ENCODE results near the gene FZD7.

FZD7 gene

DNA sequence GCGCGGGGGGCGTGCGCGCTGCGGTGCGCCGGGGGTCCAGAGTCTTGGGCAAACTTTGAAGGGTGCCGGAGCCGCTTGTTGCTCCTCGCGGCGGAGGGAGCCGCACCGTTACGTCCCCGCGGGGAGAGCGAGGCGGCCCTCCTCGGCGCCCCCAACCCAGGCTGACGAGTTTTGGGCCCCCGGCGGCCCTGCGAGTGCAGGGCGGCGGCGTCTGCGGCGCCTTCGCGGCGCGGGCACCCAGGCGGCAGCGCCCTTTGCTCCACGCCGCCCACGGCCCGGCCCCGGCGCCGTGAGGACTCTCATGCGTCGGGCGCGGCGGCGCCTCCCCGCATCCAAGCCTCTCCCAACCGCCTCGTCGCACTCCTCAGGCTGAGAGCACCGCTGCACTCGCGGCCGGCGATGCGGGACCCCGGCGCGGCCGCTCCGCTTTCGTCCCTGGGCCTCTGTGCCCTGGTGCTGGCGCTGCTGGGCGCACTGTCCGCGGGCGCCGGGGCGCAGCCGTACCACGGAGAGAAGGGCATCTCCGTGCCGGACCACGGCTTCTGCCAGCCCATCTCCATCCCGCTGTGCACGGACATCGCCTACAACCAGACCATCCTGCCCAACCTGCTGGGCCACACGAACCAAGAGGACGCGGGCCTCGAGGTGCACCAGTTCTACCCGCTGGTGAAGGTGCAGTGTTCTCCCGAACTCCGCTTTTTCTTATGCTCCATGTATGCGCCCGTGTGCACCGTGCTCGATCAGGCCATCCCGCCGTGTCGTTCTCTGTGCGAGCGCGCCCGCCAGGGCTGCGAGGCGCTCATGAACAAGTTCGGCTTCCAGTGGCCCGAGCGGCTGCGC is 814 bp downstream of the FZD7 start:
- TF ChIP-seq, protein P1, sequence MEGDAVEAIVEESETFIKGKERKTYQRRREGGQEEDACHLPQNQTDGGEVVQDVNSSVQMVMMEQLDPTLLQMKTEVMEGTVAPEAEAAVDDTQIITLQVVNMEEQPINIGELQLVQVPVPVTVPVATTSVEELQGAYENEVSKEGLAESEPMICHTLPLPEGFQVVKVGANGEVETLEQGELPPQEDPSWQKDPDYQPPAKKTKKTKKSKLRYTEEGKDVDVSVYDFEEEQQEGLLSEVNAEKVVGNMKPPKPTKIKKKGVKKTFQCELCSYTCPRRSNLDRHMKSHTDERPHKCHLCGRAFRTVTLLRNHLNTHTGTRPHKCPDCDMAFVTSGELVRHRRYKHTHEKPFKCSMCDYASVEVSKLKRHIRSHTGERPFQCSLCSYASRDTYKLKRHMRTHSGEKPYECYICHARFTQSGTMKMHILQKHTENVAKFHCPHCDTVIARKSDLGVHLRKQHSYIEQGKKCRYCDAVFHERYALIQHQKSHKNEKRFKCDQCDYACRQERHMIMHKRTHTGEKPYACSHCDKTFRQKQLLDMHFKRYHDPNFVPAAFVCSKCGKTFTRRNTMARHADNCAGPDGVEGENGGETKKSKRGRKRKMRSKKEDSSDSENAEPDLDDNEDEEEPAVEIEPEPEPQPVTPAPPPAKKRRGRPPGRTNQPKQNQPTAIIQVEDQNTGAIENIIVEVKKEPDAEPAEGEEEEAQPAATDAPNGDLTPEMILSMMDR (conservative IDR thresholded peaks at IDR 0.05; ENCODE audit: low read depth), result no peak
- H3K27ac ChIP-seq, result peak overlapping the region; percentile 90
- CTCF ChIA-PET, result interaction anchor here (0.6 kb wide), 1 partner anchor 230 kb away, joined by 3 read pairs; no protein-coding TSS in a partner anchor
- POLR2A ChIA-PET (ENCODE audit: low non-redundant PET), result no interaction called here
- peak; percentile 22 for DNase-seq (ENCODE audit: low spot score)

DNA sequence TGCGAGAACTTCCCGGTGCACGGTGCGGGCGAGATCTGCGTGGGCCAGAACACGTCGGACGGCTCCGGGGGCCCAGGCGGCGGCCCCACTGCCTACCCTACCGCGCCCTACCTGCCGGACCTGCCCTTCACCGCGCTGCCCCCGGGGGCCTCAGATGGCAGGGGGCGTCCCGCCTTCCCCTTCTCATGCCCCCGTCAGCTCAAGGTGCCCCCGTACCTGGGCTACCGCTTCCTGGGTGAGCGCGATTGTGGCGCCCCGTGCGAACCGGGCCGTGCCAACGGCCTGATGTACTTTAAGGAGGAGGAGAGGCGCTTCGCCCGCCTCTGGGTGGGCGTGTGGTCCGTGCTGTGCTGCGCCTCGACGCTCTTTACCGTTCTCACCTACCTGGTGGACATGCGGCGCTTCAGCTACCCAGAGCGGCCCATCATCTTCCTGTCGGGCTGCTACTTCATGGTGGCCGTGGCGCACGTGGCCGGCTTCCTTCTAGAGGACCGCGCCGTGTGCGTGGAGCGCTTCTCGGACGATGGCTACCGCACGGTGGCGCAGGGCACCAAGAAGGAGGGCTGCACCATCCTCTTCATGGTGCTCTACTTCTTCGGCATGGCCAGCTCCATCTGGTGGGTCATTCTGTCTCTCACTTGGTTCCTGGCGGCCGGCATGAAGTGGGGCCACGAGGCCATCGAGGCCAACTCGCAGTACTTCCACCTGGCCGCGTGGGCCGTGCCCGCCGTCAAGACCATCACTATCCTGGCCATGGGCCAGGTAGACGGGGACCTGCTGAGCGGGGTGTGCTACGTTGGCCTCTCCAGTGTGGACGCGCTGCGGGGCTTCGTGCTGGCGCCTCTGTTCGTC is 1.7 kb downstream of the FZD7 start:
- ChIA-PET CTCF (interaction anchor here (0.5 to 0.6 kb wide), 2 partner anchors 168 to 174 kb away, joined by 3 read pairs; no protein-coding TSS in a partner anchor), POLR2A (ENCODE audit: low non-redundant PET) (no interaction called here)
- no peak overlapping the region for H3K27ac ChIP-seq
- DNase-seq (ENCODE audit: low spot score), result no peak
- TF ChIP-seq, protein P1 (conservative IDR thresholded peaks at IDR 0.05; ENCODE audit: low read depth), result 0 out of 2 replicates have a peak, but pooled peaks have one; percentile 12

DNA sequence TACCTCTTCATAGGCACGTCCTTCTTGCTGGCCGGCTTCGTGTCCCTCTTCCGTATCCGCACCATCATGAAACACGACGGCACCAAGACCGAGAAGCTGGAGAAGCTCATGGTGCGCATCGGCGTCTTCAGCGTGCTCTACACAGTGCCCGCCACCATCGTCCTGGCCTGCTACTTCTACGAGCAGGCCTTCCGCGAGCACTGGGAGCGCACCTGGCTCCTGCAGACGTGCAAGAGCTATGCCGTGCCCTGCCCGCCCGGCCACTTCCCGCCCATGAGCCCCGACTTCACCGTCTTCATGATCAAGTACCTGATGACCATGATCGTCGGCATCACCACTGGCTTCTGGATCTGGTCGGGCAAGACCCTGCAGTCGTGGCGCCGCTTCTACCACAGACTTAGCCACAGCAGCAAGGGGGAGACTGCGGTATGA is 2.3 kb downstream of the FZD7 start:
- DNase-seq (ENCODE audit: low spot score), result no peak
- no peak overlapping the region for H3K27ac ChIP-seq
- TF ChIP-seq, protein P1 (conservative IDR thresholded peaks at IDR 0.05; ENCODE audit: low read depth), result no peak
- ChIA-PET POLR2A (ENCODE audit: low non-redundant PET) (no interaction called here), CTCF (interaction anchor here (0.6 kb wide), 1 partner anchor 167 kb away, joined by 3 read pairs; no protein-coding TSS in a partner anchor)

DNA sequence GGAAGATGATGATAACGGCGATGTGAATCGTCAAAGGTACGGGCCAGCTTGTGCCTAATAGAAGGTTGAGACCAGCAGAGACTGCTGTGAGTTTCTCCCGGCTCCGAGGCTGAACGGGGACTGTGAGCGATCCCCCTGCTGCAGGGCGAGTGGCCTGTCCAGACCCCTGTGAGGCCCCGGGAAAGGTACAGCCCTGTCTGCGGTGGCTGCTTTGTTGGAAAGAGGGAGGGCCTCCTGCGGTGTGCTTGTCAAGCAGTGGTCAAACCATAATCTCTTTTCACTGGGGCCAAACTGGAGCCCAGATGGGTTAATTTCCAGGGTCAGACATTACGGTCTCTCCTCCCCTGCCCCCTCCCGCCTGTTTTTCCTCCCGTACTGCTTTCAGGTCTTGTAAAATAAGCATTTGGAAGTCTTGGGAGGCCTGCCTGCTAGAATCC is 3.0 kb downstream of the FZD7 start:
- POLR2A ChIA-PET (ENCODE audit: low non-redundant PET), result no interaction called here

DNA sequence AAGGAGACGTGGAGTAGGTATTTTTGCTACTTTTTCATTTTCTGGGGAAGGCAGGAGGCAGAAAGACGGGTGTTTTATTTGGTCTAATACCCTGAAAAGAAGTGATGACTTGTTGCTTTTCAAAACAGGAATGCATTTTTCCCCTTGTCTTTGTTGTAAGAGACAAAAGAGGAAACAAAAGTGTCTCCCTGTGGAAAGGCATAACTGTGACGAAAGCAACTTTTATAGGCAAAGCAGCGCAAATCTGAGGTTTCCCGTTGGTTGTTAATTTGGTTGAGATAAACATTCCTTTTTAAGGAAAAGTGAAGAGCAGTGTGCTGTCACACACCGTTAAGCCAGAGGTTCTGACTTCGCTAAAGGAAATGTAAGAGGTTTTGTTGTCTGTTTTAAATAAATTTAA is 3.4 kb downstream of the FZD7 start:
- CTCF ChIA-PET, result no interaction called here
- POLR2A ChIA-PET (ENCODE audit: low non-redundant PET), result no interaction called here
- DNase-seq (ENCODE audit: low spot score), result no peak
- TF ChIP-seq, protein P1 (conservative IDR thresholded peaks at IDR 0.05; ENCODE audit: low read depth), result no peak
- no peak overlapping the region for H3K27ac ChIP-seq

More for the DNA sequence above, 3.0 kb downstream of the FZD7 start:
- H3K27ac ChIP-seq, result no peak overlapping the region
- no peak for DNase-seq (ENCODE audit: low spot score)
- TF ChIP-seq, protein P1 (conservative IDR thresholded peaks at IDR 0.05; ENCODE audit: low read depth), result no peak
- CTCF ChIA-PET, result no interaction called here

Measured in RWPE1 (cell line).